ENCODE measurements around the gene COL19A1.

The COL19A1 gene

GRCh38 chr6:70171236-70171635, 304.9 kb downstream of the COL19A1 start:
- no peak for DNase-seq (ENCODE audit: low spot score)

- DNase-seq (ENCODE audit: low spot score) = no peak
Observed at GRCh38 chr6:70172252-70172651, 305.9 kb downstream of the COL19A1 start.

- no peak for DNase-seq (ENCODE audit: low spot score)
Observed at GRCh38 chr6:70175770-70176169, 309.4 kb downstream of the COL19A1 start.

GRCh38 chr6:70176842-70177550, 310.6 kb downstream of the COL19A1 start:
- no peak for DNase-seq (ENCODE audit: low spot score)

GRCh38 chr6:70180183-70180900, 314.0 kb downstream of the COL19A1 start:
- no peak for DNase-seq (ENCODE audit: low spot score)

GRCh38 chr6:70180901-70181599, 314.7 kb downstream of the COL19A1 start:
- DNase-seq (ENCODE audit: low spot score) = no peak

- DNase-seq (ENCODE audit: low spot score) = no peak
Observed at GRCh38 chr6:70183538-70183937, 317.2 kb downstream of the COL19A1 start.

GRCh38 chr6:70184723-70185122, 318.4 kb downstream of the COL19A1 start:
- DNase-seq (ENCODE audit: low spot score) = no peak

GRCh38 chr6:70186461-70186860, 320.1 kb downstream of the COL19A1 start:
- no peak for DNase-seq (ENCODE audit: low spot score)

- DNase-seq (ENCODE audit: low spot score) = no peak
Observed at GRCh38 chr6:70188202-70188601, 321.8 kb downstream of the COL19A1 start.

GRCh38 chr6:70194421-70194820, 328.1 kb downstream of the COL19A1 start:
- no peak for DNase-seq (ENCODE audit: low spot score)

- DNase-seq (ENCODE audit: low spot score) = no peak
Observed at GRCh38 chr6:70196531-70196930, 330.2 kb downstream of the COL19A1 start.

GRCh38 chr6:70198785-70199184, 332.4 kb downstream of the COL19A1 start:
- no peak for DNase-seq (ENCODE audit: low spot score)

GRCh38 chr6:70208235-70208790, 342.0 kb downstream of the COL19A1 start:
- no peak for DNase-seq (ENCODE audit: low spot score)

GRCh38 chr6:70210462-70210861, 344.1 kb downstream of the COL19A1 start:
- DNase-seq (ENCODE audit: low spot score) = no peak

GRCh38 chr6:70215460-70216108, 349.2 kb downstream of the COL19A1 start:
- DNase-seq (ENCODE audit: low spot score) = no peak

- DNase-seq (ENCODE audit: low spot score) = no peak
Observed at GRCh38 chr6:70216767-70217166, 350.4 kb downstream of the COL19A1 start.

GRCh38 chr6:70219943-70220613, 353.7 kb downstream of the COL19A1 start:
- no peak for DNase-seq (ENCODE audit: low spot score)

- peak; percentile 44 for DNase-seq (ENCODE audit: low spot score)
Observed at GRCh38 chr6:70221025-70221714, 354.8 kb downstream of the COL19A1 start.

- no peak for DNase-seq (ENCODE audit: low spot score)
Observed at GRCh38 chr6:70221715-70222438, 355.5 kb downstream of the COL19A1 start.
